ENCODE measurements around the gene SOX13.

Gene SOX13

GRCh38 chr1:204062106-204062505, 10.8 kb upstream of the SOX13 start:
- no peak for DNase-seq (ENCODE audit: low read depth in 2 of 2, low spot score in 1 of 2)

GRCh38 chr1:204065174-204065985, 7.5 kb upstream of the SOX13 start:
- DNase-seq (ENCODE audit: low read depth in 2 of 2, low spot score in 1 of 2), result no peak

- DNase-seq (ENCODE audit: low read depth in 2 of 2, low spot score in 1 of 2), result no peak
Measured at GRCh38 chr1:204065986-204066300, 7.0 kb upstream of the SOX13 start.

GRCh38 chr1:204067935-204068334, 5.0 kb upstream of the SOX13 start:
- no peak for DNase-seq (ENCODE audit: low read depth in 2 of 2, low spot score in 1 of 2)

- no peak for DNase-seq (ENCODE audit: low read depth in 2 of 2, low spot score in 1 of 2)
Measured at GRCh38 chr1:204069887-204070286, 3.0 kb upstream of the SOX13 start.

GRCh38 chr1:204070895-204071294, 2.0 kb upstream of the SOX13 start:
- no peak for DNase-seq (ENCODE audit: low read depth in 2 of 2, low spot score in 1 of 2)

GRCh38 chr1:204073837-204074273, 940 bp downstream of the SOX13 start:
- DNase-seq (ENCODE audit: low read depth in 2 of 2, low spot score in 1 of 2), result no peak

GRCh38 chr1:204074274-204075138, 1.6 kb downstream of the SOX13 start:
- DNase-seq (ENCODE audit: low read depth in 2 of 2, low spot score in 1 of 2), result no peak

- DNase-seq (ENCODE audit: low read depth in 2 of 2, low spot score in 1 of 2), result no peak
Measured at GRCh38 chr1:204075139-204075521, 2.2 kb downstream of the SOX13 start.

- DNase-seq (ENCODE audit: low read depth in 2 of 2, low spot score in 1 of 2), result no peak
Measured at GRCh38 chr1:204075890-204076846, 3.3 kb downstream of the SOX13 start.

- no peak for DNase-seq (ENCODE audit: low read depth in 2 of 2, low spot score in 1 of 2)
Measured at GRCh38 chr1:204076891-204077290, 4.0 kb downstream of the SOX13 start.

- no peak for DNase-seq (ENCODE audit: low read depth in 2 of 2, low spot score in 1 of 2)
Measured at GRCh38 chr1:204077979-204078696, 5.2 kb downstream of the SOX13 start.

- DNase-seq (ENCODE audit: low read depth in 2 of 2, low spot score in 1 of 2), result no peak
Measured at GRCh38 chr1:204079608-204079999, 6.7 kb downstream of the SOX13 start.

GRCh38 chr1:204080163-204080903, 7.4 kb downstream of the SOX13 start:
- DNase-seq (ENCODE audit: low read depth in 2 of 2, low spot score in 1 of 2), result no peak

GRCh38 chr1:204081164-204081790, 8.4 kb downstream of the SOX13 start:
- no peak for DNase-seq (ENCODE audit: low read depth in 2 of 2, low spot score in 1 of 2)

- no peak for DNase-seq (ENCODE audit: low read depth in 2 of 2, low spot score in 1 of 2)
Measured at GRCh38 chr1:204081791-204082513, 9.0 kb downstream of the SOX13 start.

GRCh38 chr1:204083491-204083890, 10.6 kb downstream of the SOX13 start:
- DNase-seq (ENCODE audit: low read depth in 2 of 2, low spot score in 1 of 2), result no peak

- DNase-seq (ENCODE audit: low read depth in 2 of 2, low spot score in 1 of 2), result no peak
Measured at GRCh38 chr1:204084247-204084772, 11.4 kb downstream of the SOX13 start.

- DNase-seq (ENCODE audit: low read depth in 2 of 2, low spot score in 1 of 2), result no peak
Measured at GRCh38 chr1:204085876-204086275, 13.0 kb downstream of the SOX13 start.

Measured in stimulated activated CD8-positive, alpha-beta memory T cell treated with anti-CD3 and anti-CD28 coated beads, Interleukin-4, amount 100 ng/mL, for 4 hours (primary cell).